Fibroblast of villous mesenchyme (primary cell): ENCODE results near the gene TRIM26. TPM values are rescaled to one million over a fixed set of nuclear protein-coding genes. Genes with fewer than 3 reads are reported as not detected.
"Not testable (repeated sequence)": the region's sequence is repeated elsewhere in the genome, so short reads cannot be mapped to it uniquely, and the experiment has no call there.

Experiments used
- DNase-seq: peaks from one replicate; pipeline ENCODE4 v3.0.0-alpha.2; 2010; ENCODE audit warnings: low read depth
- H3K4me3 ChIP-seq: 2 replicates; pipeline ENCODE4 v1.5.1; 2011; ENCODE audit warnings: low read depth, mild to moderate bottlenecking, low read length
- CTCF ChIP-seq: IDR thresholded peaks from 2 replicates; pipeline ENCODE4 v1.5.1; 2012; ENCODE audit warnings: low read depth, mild to moderate bottlenecking, low read length; ENCODE audit not compliant: insufficient read depth
- total RNA-seq: library from RNA; depleted of rRNA; stranded (reverse); fragments of >200 nt; gene quantifications from 2 replicates; pipeline ENCODE4 v1.2.3, GENCODE V29; 2012

Gene TRIM26
- total RNA-seq, 1 donor: 21.2 TPM

GRCh38 chr6:30238178-30238795 lies 25.1 kb upstream of the TRIM26 start:
- peak; percentile 48 for TF ChIP-seq CTCF
- DNase-seq: peak; percentile 32
- no peak overlapping the region for H3K4me3 ChIP-seq

- no peak for DNase-seq
- no peak for TF ChIP-seq CTCF
- no peak overlapping the region for H3K4me3 ChIP-seq
These were observed 21.1 kb upstream of the TRIM26 start for GRCh38 chr6:30234356-30234755.

- no peak overlapping the region for H3K4me3 ChIP-seq
- TF ChIP-seq CTCF: no peak
- DNase-seq: no peak
These were observed 17.9 kb upstream of the TRIM26 start for GRCh38 chr6:30231067-30231466.

GRCh38 chr6:30227763-30228487 lies 14.7 kb upstream of the TRIM26 start:
- no peak overlapping the region for H3K4me3 ChIP-seq
- DNase-seq: no peak
- no peak for TF ChIP-seq CTCF

GRCh38 chr6:30227242-30227722 lies 14.1 kb upstream of the TRIM26 start:
- no peak for DNase-seq
- TF ChIP-seq CTCF: no peak
- no peak overlapping the region for H3K4me3 ChIP-seq

- TF ChIP-seq CTCF: no peak
- DNase-seq: no peak
- H3K4me3 ChIP-seq: no peak overlapping the region
These were observed 10.1 kb upstream of the TRIM26 start for GRCh38 chr6:30223339-30223738.

- not testable (repeated sequence) for DNase-seq, H3K4me3 ChIP-seq
These were observed 8.8 kb upstream of the TRIM26 start for GRCh38 chr6:30221956-30222355.

- not testable (repeated sequence) for DNase-seq, H3K4me3 ChIP-seq
These were observed 8.2 kb upstream of the TRIM26 start for GRCh38 chr6:30221395-30221794.
